ENCODE data around the gene SLC25A13.

Gene SLC25A13

GRCh38 chr7:96322847-96323461, 1.1 kb upstream of the SLC25A13 start:
- no peak for DNase-seq

- DNase-seq = no peak
These were observed 436 bp upstream of the SLC25A13 start for GRCh38 chr7:96322373-96322695.

- peak; percentile 85 for DNase-seq
These were observed 754 bp downstream of the SLC25A13 start for GRCh38 chr7:96321031-96321657.

GRCh38 chr7:96320442-96320841, 1.5 kb downstream of the SLC25A13 start:
- peak; percentile 29 for DNase-seq

GRCh38 chr7:96319439-96319838, 2.5 kb downstream of the SLC25A13 start:
- DNase-seq = peak; percentile 59

GRCh38 chr7:96316949-96317348, 4.9 kb downstream of the SLC25A13 start:
- DNase-seq = no peak

- no peak for DNase-seq
These were observed 6.8 kb downstream of the SLC25A13 start for GRCh38 chr7:96315125-96315512.

- DNase-seq = peak; percentile 58
These were observed 7.3 kb downstream of the SLC25A13 start for GRCh38 chr7:96314402-96315124.

GRCh38 chr7:96313940-96314339, 8.0 kb downstream of the SLC25A13 start:
- no peak for DNase-seq

GRCh38 chr7:96312502-96312901, 9.4 kb downstream of the SLC25A13 start:
- no peak for DNase-seq

- DNase-seq = peak; percentile 25
These were observed 9.9 kb downstream of the SLC25A13 start for GRCh38 chr7:96311967-96312366.

- DNase-seq = no peak
These were observed 11.8 kb downstream of the SLC25A13 start for GRCh38 chr7:96310110-96310509.

- no peak for DNase-seq
These were observed 13.0 kb downstream of the SLC25A13 start for GRCh38 chr7:96308950-96309263.

GRCh38 chr7:96308253-96308949, 13.5 kb downstream of the SLC25A13 start:
- no peak for DNase-seq

GRCh38 chr7:96306385-96307125, 15.3 kb downstream of the SLC25A13 start:
- DNase-seq = peak; percentile 11

- no peak for DNase-seq
These were observed 16.0 kb downstream of the SLC25A13 start for GRCh38 chr7:96305915-96306314.

- DNase-seq = no peak
These were observed 17.3 kb downstream of the SLC25A13 start for GRCh38 chr7:96304573-96304972.

- no peak for DNase-seq
These were observed 18.0 kb downstream of the SLC25A13 start for GRCh38 chr7:96303686-96304443.

GRCh38 chr7:96303105-96303685, 18.7 kb downstream of the SLC25A13 start:
- DNase-seq = no peak

GRCh38 chr7:96300986-96301385, 20.9 kb downstream of the SLC25A13 start:
- DNase-seq = no peak

GRCh38 chr7:96300502-96300901, 21.4 kb downstream of the SLC25A13 start:
- no peak for DNase-seq

GRCh38 chr7:96299496-96299895, 22.4 kb downstream of the SLC25A13 start:
- no peak for DNase-seq

Data from suppressor macrophage treated with lipopolysaccharide for 4 hours (primary cell).